ENCODE data around the gene RPL36.
A peak's percentile ranks its signal among the peaks of the same experiment; 100 is the strongest.

The RPL36 gene

GRCh38 chr19:5690125-5690954 lies at the start of gene RPL36:
Gene RPL36 (plus strand): TSS chr19:5690295. CDS start chr19:5690508, 213 bp downstream.
- DNase-seq (ENCODE audit: low spot score): peak; percentile 98

DNA sequence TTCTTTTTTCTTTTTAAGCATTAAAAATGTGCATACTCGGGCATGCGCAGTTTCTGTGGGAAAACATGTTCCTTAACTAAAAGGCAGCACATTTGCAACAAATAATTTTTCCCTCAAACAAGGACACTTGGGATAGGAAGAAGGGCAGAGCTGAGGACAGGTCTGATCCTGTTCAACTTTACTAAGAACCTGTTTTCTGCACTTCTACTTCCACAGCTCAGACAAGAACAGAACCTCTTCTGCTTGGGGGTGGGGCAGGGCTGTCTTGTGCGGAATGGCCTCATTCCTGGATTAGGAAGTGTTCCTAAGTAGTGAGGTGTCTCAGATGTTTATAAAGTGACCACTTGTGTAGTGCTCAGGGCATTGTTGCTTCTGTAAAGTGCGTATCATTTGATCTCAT lies 48.9 kb upstream of the RPL36 start:
- no peak for DNase-seq (ENCODE audit: low spot score)

DNA sequence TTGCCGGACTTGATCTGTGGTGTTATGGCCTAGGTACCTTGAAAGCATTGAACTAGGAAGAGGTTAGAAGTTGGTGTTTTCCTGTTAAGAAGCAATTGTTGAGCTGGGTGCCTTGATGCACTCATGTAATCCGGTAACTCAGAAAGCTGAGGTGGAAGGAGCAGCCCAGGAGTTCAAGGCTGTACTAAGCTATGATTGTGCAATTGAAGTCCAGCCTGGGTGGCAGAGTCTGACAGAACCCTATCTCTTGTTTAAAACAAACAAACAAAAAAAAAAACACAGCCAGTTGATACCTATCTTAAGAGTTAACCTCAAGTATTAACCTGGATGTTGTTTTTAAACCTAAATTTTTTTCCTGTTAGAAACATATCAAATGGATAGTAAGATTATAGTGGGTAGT lies 47.9 kb upstream of the RPL36 start:
- no peak for DNase-seq (ENCODE audit: low spot score)

GRCh38 chr19:5643060-5643459 lies 47.0 kb upstream of the RPL36 start:
- DNase-seq (ENCODE audit: low spot score): no peak

DNA sequence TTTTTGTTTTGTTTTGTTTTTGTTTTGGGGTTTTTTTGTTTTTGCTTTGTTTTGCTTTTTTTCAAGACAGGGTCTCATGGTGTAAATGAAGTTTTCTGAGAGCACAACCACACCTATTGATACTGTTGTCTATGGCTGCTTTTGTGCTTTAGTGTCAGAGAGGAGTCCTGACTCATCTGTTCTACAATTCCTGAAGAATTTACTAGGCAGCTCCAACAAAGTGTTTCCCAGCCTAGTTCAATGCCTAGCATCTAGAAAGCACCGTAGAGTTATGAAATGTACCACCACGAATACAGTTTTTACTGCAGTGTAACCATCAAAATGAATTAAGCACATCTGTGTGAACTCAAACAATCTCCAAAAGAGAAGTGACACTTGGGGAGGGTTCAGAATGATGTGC lies 46.1 kb upstream of the RPL36 start:
- DNase-seq (ENCODE audit: low spot score): no peak

DNA sequence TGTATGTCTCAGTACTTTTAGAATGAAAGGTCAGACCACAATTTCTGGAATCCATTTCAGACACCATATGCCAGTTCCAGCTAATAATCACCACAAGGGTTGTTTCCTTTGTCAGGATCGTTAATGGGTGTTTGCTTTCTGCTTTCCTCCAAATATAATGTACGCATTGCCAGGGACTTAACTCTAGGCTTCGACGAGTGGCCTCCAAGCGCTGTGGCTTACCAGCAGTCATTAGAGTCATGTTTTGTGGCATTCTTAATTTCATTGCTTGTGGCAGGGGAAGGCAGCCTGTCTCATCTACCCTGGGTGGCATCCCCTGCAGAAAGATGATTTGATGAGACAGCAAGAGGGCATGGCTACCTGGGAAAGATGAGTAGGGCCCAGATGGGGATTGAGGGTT lies 44.7 kb upstream of the RPL36 start:
- DNase-seq (ENCODE audit: low spot score): no peak

GRCh38 chr19:5646703-5647102 lies 43.4 kb upstream of the RPL36 start:
- no peak for DNase-seq (ENCODE audit: low spot score)

- DNase-seq (ENCODE audit: low spot score): no peak
Measured at GRCh38 chr19:5648464-5648863, 41.6 kb upstream of the RPL36 start.

DNA sequence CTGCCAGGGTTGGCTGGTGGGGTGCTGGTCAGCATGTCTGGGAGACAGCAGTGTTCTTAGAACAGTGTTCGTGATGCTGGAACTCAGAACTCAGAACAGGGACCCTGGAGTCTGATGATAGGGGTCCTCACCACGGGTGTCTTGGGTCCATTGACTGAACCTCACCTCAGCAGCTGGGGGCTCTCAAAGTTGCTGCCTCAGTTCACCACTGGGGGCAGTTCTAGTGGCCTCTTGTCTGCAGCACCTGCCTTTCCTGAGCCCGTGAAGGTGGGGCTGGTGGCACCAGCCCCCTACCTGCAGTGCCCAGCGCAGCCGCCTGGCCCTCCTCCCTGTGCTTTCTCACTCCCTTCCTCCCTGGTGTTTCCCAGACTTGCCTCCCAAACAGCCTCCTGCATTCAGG lies 38.7 kb upstream of the RPL36 start:
- DNase-seq (ENCODE audit: low spot score): no peak

DNA sequence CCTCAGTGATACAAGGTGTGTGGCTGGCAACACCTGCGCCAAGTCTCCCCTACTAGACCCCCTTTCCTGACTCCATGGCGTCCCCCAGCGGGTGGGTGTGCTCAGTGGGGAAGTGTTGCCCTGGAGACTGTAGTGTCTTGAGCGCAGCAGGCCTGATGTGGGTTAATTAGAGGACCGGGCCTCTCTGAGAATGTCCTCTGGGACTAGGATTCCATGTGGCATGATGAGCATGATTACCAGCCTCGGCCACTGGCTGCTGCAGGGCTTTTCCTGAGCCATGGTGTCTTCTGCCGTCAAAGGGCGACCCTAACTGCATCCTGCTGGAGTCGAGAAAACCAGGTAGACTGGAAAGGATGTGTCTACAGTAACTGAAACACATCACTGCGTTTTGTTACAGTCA lies 37.8 kb upstream of the RPL36 start:
- no peak for DNase-seq (ENCODE audit: low spot score)

DNA sequence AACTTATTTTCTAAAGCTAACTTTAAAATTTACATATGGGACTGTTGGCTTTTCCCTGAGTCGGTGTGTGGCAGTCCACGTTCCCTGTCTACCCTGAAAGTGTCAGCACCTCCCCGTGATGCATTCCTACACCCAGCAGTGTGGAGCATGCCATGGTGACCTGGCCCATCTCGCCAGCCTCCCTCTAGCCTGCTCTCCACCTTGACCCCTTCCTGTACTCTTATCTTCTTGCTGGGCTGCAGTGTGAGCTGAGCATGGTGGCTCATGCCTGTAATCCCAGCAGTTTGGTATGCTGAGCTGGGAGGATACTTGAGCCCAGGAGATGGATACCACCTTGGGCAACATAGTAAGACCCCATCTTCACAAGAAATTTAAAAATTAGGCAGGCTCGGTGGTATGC lies 35.2 kb upstream of the RPL36 start:
- DNase-seq (ENCODE audit: low spot score): no peak

- DNase-seq (ENCODE audit: low spot score): no peak
Measured at GRCh38 chr19:5655412-5655811, 34.7 kb upstream of the RPL36 start.

DNA sequence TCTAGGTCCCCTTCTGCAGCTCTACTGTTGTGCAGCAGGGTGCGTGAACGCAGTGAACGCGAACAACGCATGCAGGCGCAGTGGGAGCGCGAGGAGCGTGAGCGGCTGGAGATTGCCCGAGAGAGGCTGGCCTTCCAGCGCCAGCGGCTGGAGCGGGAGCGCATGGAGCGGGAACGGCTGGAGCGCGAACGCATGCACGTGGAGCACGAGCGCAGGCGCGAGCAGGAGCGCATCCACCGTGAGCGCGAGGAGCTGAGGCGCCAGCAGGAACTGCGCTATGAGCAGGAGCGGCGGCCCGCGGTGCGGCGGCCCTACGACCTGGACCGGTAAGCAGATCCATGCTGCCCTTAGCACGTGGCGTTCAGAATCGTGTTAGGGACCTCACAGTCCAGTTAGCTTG lies 28.6 kb upstream of the RPL36 start:
- DNase-seq (ENCODE audit: low spot score): no peak

GRCh38 chr19:5663904-5664303 lies 26.2 kb upstream of the RPL36 start:
- no peak for DNase-seq (ENCODE audit: low spot score)

- DNase-seq (ENCODE audit: low spot score): no peak
Measured at GRCh38 chr19:5664515-5664914, 25.6 kb upstream of the RPL36 start.

DNA sequence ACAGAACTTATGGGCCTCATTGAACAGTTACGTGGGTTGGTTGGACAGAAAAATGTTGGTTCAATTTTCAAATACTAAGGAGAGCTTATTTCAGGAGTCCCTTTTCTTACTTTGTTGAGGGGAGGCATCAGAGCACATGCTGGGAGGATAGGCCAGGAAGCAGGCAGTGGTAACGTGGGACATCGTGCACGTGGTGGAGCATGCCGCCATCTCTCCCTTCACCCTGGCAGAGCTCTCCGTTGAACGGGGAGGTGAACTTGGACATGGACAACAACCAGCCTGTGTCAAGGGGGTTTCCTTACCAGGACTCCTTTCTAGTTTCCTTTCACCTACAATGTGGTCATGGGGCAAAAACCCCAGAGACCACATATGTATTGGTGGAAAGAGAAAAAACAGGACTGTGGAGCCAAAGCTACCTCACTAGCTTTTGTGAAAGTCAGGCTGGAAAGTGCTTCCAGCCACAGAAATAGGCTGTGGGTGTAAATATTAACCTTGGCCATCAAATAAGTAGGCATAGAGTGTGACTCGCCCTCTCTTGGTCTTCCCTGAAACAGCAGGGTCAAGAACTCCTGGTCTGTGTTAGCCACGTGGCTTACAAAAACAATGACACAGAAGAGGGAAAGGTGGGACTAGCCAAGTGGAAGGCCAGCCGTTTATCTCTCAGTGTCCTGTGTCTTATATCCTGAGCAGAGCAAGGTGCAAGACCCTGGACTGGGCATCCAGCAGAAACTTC lies 24.1 kb upstream of the RPL36 start:
- peak; percentile 42 for DNase-seq (ENCODE audit: low spot score)

DNA sequence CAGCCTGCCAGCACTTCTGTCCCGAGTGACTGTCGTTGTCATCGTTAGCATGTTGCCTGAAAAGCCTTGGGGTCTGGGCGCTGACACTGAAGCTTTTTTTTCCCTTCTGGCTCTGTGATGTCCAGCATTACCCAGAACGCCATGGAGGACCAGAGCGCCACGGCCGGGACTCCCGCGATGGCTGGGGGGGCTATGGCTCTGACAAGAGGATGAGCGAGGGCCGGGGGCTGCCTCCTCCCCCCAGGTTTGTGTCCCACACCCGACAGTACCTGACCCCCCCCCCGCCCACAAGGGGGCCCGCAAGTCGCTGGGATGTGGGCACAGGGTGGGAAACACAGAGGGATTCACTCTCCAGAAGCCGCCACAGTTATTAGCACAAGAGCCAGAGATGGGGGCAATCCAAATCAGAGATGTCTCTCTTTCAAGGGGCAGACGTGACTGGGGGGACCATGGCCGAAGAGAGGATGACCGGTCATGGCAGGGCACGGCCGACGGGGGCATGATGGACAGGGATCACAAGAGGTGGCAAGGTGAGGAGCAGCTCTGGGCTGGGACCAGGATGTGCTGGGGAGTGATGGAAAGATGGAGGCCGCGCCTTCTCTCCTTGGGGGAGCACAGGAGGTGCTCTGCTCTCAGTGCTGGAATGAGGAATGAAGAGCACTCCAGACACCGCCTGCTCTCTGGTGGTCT lies 23.0 kb upstream of the RPL36 start:
- no peak for DNase-seq (ENCODE audit: low spot score)

DNA sequence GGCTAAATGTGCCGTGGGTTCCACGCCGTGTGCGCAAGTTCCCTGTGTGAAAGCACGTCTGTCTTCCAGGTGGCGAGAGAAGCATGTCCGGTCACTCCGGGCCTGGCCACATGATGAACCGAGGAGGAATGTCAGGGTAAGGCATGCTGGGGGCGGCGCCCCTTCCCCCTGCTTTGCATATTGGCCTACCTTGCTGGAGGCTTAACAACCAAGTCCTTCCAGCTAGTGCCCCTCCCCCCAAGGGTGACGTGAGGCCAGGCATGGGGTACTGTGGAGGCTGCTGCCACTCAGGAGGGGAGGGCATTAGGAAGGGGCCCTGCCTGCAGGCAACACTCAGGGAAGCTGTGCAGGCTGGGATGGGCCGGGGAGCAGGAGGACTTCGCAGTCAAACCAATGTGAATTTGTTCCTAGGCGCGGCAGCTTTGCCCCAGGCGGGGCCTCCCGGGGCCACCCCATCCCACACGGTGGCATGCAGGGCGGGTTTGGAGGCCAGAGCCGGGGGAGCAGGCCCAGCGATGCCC lies 22.3 kb upstream of the RPL36 start:
- no peak for DNase-seq (ENCODE audit: low spot score)

DNA sequence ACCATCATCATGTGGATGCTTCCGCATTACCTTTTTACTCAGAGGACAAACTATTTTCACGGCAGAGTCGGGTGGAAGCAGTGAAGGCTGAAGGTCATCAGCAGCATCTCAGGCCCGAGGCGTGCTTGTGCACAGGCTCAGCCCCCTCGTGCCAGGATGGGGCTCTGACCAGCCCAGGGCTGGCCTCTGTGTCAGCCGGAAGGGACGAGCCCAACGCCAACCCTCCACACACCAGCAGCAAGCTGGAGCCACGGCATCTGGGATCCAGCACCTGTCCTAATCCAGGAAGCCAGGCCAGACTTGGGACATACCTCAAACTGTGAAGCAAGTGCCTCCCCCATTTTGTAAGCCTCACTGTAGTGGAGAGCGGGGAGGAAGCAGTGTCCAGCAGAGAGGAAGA lies 20.9 kb upstream of the RPL36 start:
- DNase-seq (ENCODE audit: low spot score): no peak

DNA sequence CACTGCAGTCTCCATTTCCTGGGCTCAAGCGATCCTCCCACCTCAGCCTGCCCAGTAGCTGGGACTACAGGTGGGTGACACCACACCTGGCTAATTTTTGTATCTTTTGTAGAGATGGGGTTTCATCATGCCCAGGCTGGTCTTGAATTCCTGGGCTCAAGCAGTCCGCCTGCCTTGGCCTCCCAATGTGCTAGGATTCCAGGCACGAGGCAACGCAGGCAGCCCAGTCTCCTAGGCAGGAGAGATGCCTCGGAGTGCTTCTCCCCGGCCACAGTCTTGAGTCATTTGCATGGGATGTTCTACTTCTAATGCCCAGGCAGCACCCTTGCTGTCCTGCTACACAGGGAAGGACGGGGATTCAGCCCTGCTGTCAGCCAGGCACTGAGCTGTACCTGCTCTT lies 18.5 kb upstream of the RPL36 start:
- no peak for DNase-seq (ENCODE audit: low spot score)

- no peak for DNase-seq (ENCODE audit: low spot score)
Measured at GRCh38 chr19:5672708-5673459, 17.2 kb upstream of the RPL36 start.

DNA sequence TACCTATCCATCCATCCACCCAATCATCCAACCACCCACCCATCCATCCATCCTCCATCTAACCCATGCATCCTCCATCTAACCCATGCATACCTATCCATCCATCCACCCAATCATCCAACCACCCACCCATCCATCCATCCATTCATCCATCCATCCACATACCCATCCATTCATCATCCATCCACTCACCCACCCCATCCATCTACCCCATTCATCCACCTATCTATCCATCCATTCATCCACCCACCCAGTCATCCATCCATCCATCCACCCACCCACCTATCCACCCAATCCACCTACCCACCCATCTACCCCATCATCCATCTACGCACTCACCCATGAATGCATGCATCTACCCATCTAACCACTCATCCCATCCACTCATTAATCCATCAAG lies 16.3 kb upstream of the RPL36 start:
- DNase-seq (ENCODE audit: low spot score): no peak

All from GM03348 (cell line).